ENCODE data around the gene PTH.

The PTH gene

GRCh38 chr11:13448876-13449275, 46.9 kb downstream of the PTH start:
- no peak for DNase-seq

- DNase-seq: no peak
These were observed 49.4 kb downstream of the PTH start for GRCh38 chr11:13446444-13446843.

DNA sequence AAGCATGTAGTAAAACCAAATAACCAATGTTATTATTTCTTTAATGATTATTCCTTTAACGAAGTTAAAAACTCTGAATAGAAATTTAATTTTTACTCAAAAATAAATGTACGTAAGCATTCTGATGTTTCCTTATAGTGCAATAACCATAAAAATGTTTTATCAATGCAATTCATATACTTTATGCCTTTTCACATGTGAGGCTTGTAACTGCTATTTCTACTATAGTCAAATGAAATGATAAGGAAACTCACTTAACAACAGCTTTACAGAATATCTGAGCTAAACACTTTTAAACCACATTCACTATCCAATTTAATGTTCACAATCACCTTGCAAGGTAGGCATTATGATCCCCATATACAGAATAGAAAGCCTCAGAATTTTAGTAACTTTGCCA, 50.2 kb downstream of the PTH start:
- no peak for DNase-seq
